ENCODE measurements around the gene SRGAP1.
"Not testable (repeated sequence)": the region's sequence is repeated elsewhere in the genome, so short reads cannot be mapped to it uniquely, and the experiment has no call there.

Gene SRGAP1

GRCh38 chr12:64092507-64093196, 248.2 kb downstream of the SRGAP1 start:
- Mint-ChIP-seq H3K9me3 (no peaks in the 10 kb centered on the region), H3K36me3 (ENCODE audit: low read depth) (no peaks in the 10 kb centered on the region), H3K27me3 (peaks cover 3% of the 10 kb centered on the region), H3K27ac (no peak overlapping the region), H3K4me1 (ENCODE audit: low read depth) (no peaks in the 10 kb centered on the region), H3K4me3 (no peak overlapping the region)

- H3K36me3 Mint-ChIP-seq (ENCODE audit: low read depth) = no peaks in the 10 kb centered on the region
- H3K27ac Mint-ChIP-seq = no peak overlapping the region
- no peak overlapping the region for H3K4me3 Mint-ChIP-seq
- peaks cover 5% of the 10 kb centered on the region for H3K27me3 Mint-ChIP-seq
- no peaks in the 10 kb centered on the region for H3K4me1 Mint-ChIP-seq (ENCODE audit: low read depth)
- no peaks in the 10 kb centered on the region for H3K9me3 Mint-ChIP-seq
Observed at GRCh38 chr12:64093689-64094088, 249.2 kb downstream of the SRGAP1 start.

- Mint-ChIP-seq H3K27me3 (peaks cover 16% of the 10 kb centered on the region), H3K9me3 (no peaks in the 10 kb centered on the region), H3K36me3 (ENCODE audit: low read depth) (no peaks in the 10 kb centered on the region), H3K4me3 (no peak overlapping the region), H3K4me1 (ENCODE audit: low read depth) (no peaks in the 10 kb centered on the region), H3K27ac (no peak overlapping the region)
Observed at GRCh38 chr12:64097366-64098105, 253.0 kb downstream of the SRGAP1 start.

- Mint-ChIP-seq H3K27me3 (peaks cover 17% of the 10 kb centered on the region), H3K36me3 (ENCODE audit: low read depth) (no peaks in the 10 kb centered on the region), H3K4me1 (ENCODE audit: low read depth) (no peaks in the 10 kb centered on the region), H3K27ac (no peak overlapping the region), H3K4me3 (no peak overlapping the region), H3K9me3 (no peaks in the 10 kb centered on the region)
Observed at GRCh38 chr12:64098709-64099354, 254.3 kb downstream of the SRGAP1 start.

GRCh38 chr12:64099397-64099796, 254.9 kb downstream of the SRGAP1 start:
- H3K4me1 Mint-ChIP-seq (ENCODE audit: low read depth) = no peaks in the 10 kb centered on the region
- H3K4me3 Mint-ChIP-seq = no peak overlapping the region
- peaks cover 17% of the 10 kb centered on the region for H3K27me3 Mint-ChIP-seq
- H3K9me3 Mint-ChIP-seq = no peaks in the 10 kb centered on the region
- no peaks in the 10 kb centered on the region for H3K36me3 Mint-ChIP-seq (ENCODE audit: low read depth)
- no peak overlapping the region for H3K27ac Mint-ChIP-seq

GRCh38 chr12:64102339-64102738, 257.8 kb downstream of the SRGAP1 start:
- no peaks in the 10 kb centered on the region for H3K4me1 Mint-ChIP-seq (ENCODE audit: low read depth)
- H3K9me3 Mint-ChIP-seq = no peaks in the 10 kb centered on the region
- no peak overlapping the region for H3K27ac Mint-ChIP-seq
- H3K4me3 Mint-ChIP-seq = no peak overlapping the region
- H3K36me3 Mint-ChIP-seq (ENCODE audit: low read depth) = no peaks in the 10 kb centered on the region
- H3K27me3 Mint-ChIP-seq = peaks cover 25% of the 10 kb centered on the region

- Mint-ChIP-seq H3K4me1 (ENCODE audit: low read depth) (no peaks in the 10 kb centered on the region), H3K27ac (no peak overlapping the region), H3K9me3 (no peaks in the 10 kb centered on the region), H3K27me3 (peaks cover 20% of the 10 kb centered on the region), H3K36me3 (ENCODE audit: low read depth) (no peaks in the 10 kb centered on the region), H3K4me3 (no peak overlapping the region)
Observed at GRCh38 chr12:64103825-64104740, 259.6 kb downstream of the SRGAP1 start.

GRCh38 chr12:64105026-64105425, 260.5 kb downstream of the SRGAP1 start:
- Mint-ChIP-seq H3K4me3 (no peak overlapping the region), H3K36me3 (ENCODE audit: low read depth) (no peaks in the 10 kb centered on the region), H3K9me3 (no peaks in the 10 kb centered on the region), H3K27ac (no peak overlapping the region), H3K27me3 (peaks cover 16% of the 10 kb centered on the region), H3K4me1 (ENCODE audit: low read depth) (no peaks in the 10 kb centered on the region)

- Mint-ChIP-seq H3K36me3 (ENCODE audit: low read depth) (no peaks in the 10 kb centered on the region), H3K27ac (no peak overlapping the region), H3K9me3 (no peaks in the 10 kb centered on the region), H3K4me3 (no peak overlapping the region), H3K27me3 (peaks cover 15% of the 10 kb centered on the region), H3K4me1 (ENCODE audit: low read depth) (no peaks in the 10 kb centered on the region)
Observed at GRCh38 chr12:64107776-64108175, 263.3 kb downstream of the SRGAP1 start.

GRCh38 chr12:64109706-64110105, 265.2 kb downstream of the SRGAP1 start:
- H3K4me3 Mint-ChIP-seq = no peak overlapping the region
- H3K4me1 Mint-ChIP-seq (ENCODE audit: low read depth) = no peaks in the 10 kb centered on the region
- H3K9me3 Mint-ChIP-seq = no peaks in the 10 kb centered on the region
- H3K27ac Mint-ChIP-seq = no peak overlapping the region
- H3K27me3 Mint-ChIP-seq = peaks cover 17% of the 10 kb centered on the region
- H3K36me3 Mint-ChIP-seq (ENCODE audit: low read depth) = no peaks in the 10 kb centered on the region

- no peaks in the 10 kb centered on the region for H3K4me1 Mint-ChIP-seq (ENCODE audit: low read depth)
- H3K4me3 Mint-ChIP-seq = no peak overlapping the region
- H3K27ac Mint-ChIP-seq = no peak overlapping the region
- peaks cover 18% of the 10 kb centered on the region for H3K27me3 Mint-ChIP-seq
- no peaks in the 10 kb centered on the region for H3K9me3 Mint-ChIP-seq
- no peaks in the 10 kb centered on the region for H3K36me3 Mint-ChIP-seq (ENCODE audit: low read depth)
Observed at GRCh38 chr12:64110864-64111263, 266.4 kb downstream of the SRGAP1 start.

GRCh38 chr12:64116969-64117368, 272.5 kb downstream of the SRGAP1 start:
- H3K36me3 Mint-ChIP-seq (ENCODE audit: low read depth) = no peaks in the 10 kb centered on the region
- no peak overlapping the region for H3K4me3 Mint-ChIP-seq
- peaks cover 34% of the 10 kb centered on the region for H3K27me3 Mint-ChIP-seq
- H3K27ac Mint-ChIP-seq = no peak overlapping the region
- H3K9me3 Mint-ChIP-seq = no peaks in the 10 kb centered on the region
- no peaks in the 10 kb centered on the region for H3K4me1 Mint-ChIP-seq (ENCODE audit: low read depth)

- Mint-ChIP-seq H3K9me3 (no peaks in the 10 kb centered on the region), H3K27me3 (peaks cover 27% of the 10 kb centered on the region), H3K36me3 (ENCODE audit: low read depth) (no peaks in the 10 kb centered on the region), H3K27ac (no peak overlapping the region), H3K4me3 (no peak overlapping the region), H3K4me1 (ENCODE audit: low read depth) (no peaks in the 10 kb centered on the region)
Observed at GRCh38 chr12:64120568-64120967, 276.1 kb downstream of the SRGAP1 start.

GRCh38 chr12:64121086-64121485, 276.6 kb downstream of the SRGAP1 start:
- H3K9me3 Mint-ChIP-seq; H3K4me1 Mint-ChIP-seq (ENCODE audit: low read depth); H3K36me3 Mint-ChIP-seq (ENCODE audit: low read depth); H3K27ac Mint-ChIP-seq; H3K4me3 Mint-ChIP-seq: not testable (repeated sequence)
- H3K27me3 Mint-ChIP-seq = peaks cover 27% of the 10 kb centered on the region
